ENCODE measurements around the gene HDAC4.

HDAC4 gene

GRCh38 chr2:239160226-239161143 lies 240.3 kb downstream of the HDAC4 start:
- no peak for DNase-seq

GRCh38 chr2:239159476-239159911 lies 241.3 kb downstream of the HDAC4 start:
- no peak for DNase-seq

- no peak for DNase-seq
Observed at GRCh38 chr2:239158641-239159475, 242.0 kb downstream of the HDAC4 start.

GRCh38 chr2:239157771-239158170 lies 243.0 kb downstream of the HDAC4 start:
- DNase-seq: no peak

GRCh38 chr2:239157269-239157668 lies 243.6 kb downstream of the HDAC4 start:
- no peak for DNase-seq

GRCh38 chr2:239156516-239157265 lies 244.1 kb downstream of the HDAC4 start:
- DNase-seq: no peak

- no peak for DNase-seq
Observed at GRCh38 chr2:239155806-239156480, 244.9 kb downstream of the HDAC4 start.

GRCh38 chr2:239154971-239155805 lies 245.6 kb downstream of the HDAC4 start:
- DNase-seq: no peak

GRCh38 chr2:239153806-239154591 lies 246.8 kb downstream of the HDAC4 start:
- no peak for DNase-seq

- no peak for DNase-seq
Observed at GRCh38 chr2:239152916-239153305, 247.9 kb downstream of the HDAC4 start.

GRCh38 chr2:239152239-239152915 lies 248.4 kb downstream of the HDAC4 start:
- no peak for DNase-seq

GRCh38 chr2:239151201-239152131 lies 249.4 kb downstream of the HDAC4 start:
- DNase-seq: no peak

- no peak for DNase-seq
Observed at GRCh38 chr2:239150125-239151011, 250.5 kb downstream of the HDAC4 start.

GRCh38 chr2:239149501-239149900 lies 251.3 kb downstream of the HDAC4 start:
- no peak for DNase-seq

- DNase-seq: no peak
Observed at GRCh38 chr2:239148495-239149200, 252.2 kb downstream of the HDAC4 start.

- DNase-seq: no peak
Observed at GRCh38 chr2:239147376-239147775, 253.4 kb downstream of the HDAC4 start.

- DNase-seq: no peak
Observed at GRCh38 chr2:239146741-239147181, 254.1 kb downstream of the HDAC4 start.
